Fibroblast of lung (primary cell): Measurements from ENCODE around the gene CBX6. TPM values are rescaled to one million over a fixed set of nuclear protein-coding genes. Genes with fewer than 3 reads are reported as not detected.

Experiments
- DNase-seq, 2 donors: peaks; one replicate each; pipeline versions ENCODE4 v3.0.0 to v3.0.0-alpha.2; 2010; ENCODE audit warnings: low read depth in 2 of 2
- H2AFZ ChIP-seq: 2 replicates; pipeline ENCODE4 v1.5.1; 2012; ENCODE audit warnings: low read length, control low read depth, inconsistent platforms
- H3K27ac ChIP-seq: 2 replicates; pipeline ENCODE4 v1.5.1; 2011; ENCODE audit warnings: low read length, control low read depth; ENCODE audit not compliant: insufficient read depth
- H3K27me3 ChIP-seq: 2 replicates; pipeline ENCODE4 v1.5.1; 2011; ENCODE audit warnings: mild to moderate bottlenecking, low read length; ENCODE audit not compliant: control insufficient read depth, insufficient read depth
- H3K36me3 ChIP-seq: 2 replicates; pipeline ENCODE4 v1.5.1; 2011; ENCODE audit warnings: low read length; ENCODE audit not compliant: control insufficient read depth, insufficient read depth
- H3K4me1 ChIP-seq: 2 replicates; pipeline ENCODE4 v1.5.1; 2011; ENCODE audit warnings: low read length; ENCODE audit not compliant: control insufficient read depth, insufficient read depth; ENCODE audit errors: extremely low read depth
- H3K4me2 ChIP-seq: 2 replicates; pipeline ENCODE4 v1.5.1; 2011; ENCODE audit warnings: low read length, control low read depth; ENCODE audit not compliant: insufficient read depth; ENCODE audit errors: extremely low read depth
- H3K4me3 ChIP-seq, 4 experiments: fragments of 200-600 bp in 1 of 4; sonication (generic) in 1 of 4; replicated peaks in 1 of 4; 2 replicates each; pipeline ENCODE4 v1.5.1; 2011 to 2016; ENCODE audit warnings: low read length in 4 of 4, low read depth in 3 of 4, mild to moderate bottlenecking in 3 of 4, control low read depth in 2 of 4, inconsistent platforms in 1 of 4, mixed read lengths in 1 of 4; ENCODE audit not compliant: insufficient read depth in 1 of 4; ENCODE audit errors: control extremely low read depth in 1 of 4
- H3K79me2 ChIP-seq: 2 replicates; pipeline ENCODE4 v1.5.1; 2012; ENCODE audit warnings: mild to moderate bottlenecking, low read length, inconsistent platforms; ENCODE audit not compliant: control insufficient read depth, insufficient read depth
- H3K9ac ChIP-seq: 2 replicates; pipeline ENCODE4 v1.5.1; 2011; ENCODE audit warnings: mild to moderate bottlenecking, low read length, control low read depth; ENCODE audit not compliant: insufficient read depth
- H3K9me3 ChIP-seq: 2 replicates; pipeline ENCODE4 v1.5.1; 2012; ENCODE audit warnings: low read depth, low read length; ENCODE audit not compliant: control insufficient read depth, insufficient read depth
- H4K20me1 ChIP-seq: 2 replicates; pipeline ENCODE4 v1.5.1; 2011; ENCODE audit warnings: low read length; ENCODE audit not compliant: control insufficient read depth, insufficient read depth; ENCODE audit errors: extremely low read depth
- CTCF ChIP-seq, 2 donors: IDR thresholded peaks in 1 of 2; conservative IDR thresholded peaks in 1 of 2; 1 replicate in 1 of 2; 2 replicates in 1 of 2; pipeline ENCODE4 v1.5.1; 2011 to 2012; ENCODE audit warnings: low read length in 2 of 2, control low read depth in 1 of 2, inconsistent platforms in 1 of 2, low read depth in 1 of 2, mild to moderate bottlenecking in 1 of 2
- EZH2 ChIP-seq: IDR thresholded peaks from 2 replicates; pipeline ENCODE4 v1.5.1; 2012; ENCODE audit warnings: low read length, control low read depth, mild to moderate bottlenecking; ENCODE audit errors: missing control alignments
- polyA plus RNA-seq, 2 donors: library from polyadenylated mRNA; depleted of rRNA in 1 of 2; stranded (reverse) in 1 of 2; unstranded in 1 of 2; fragments of >200 nt; gene quantifications; 2 replicates each; pipeline ENCODE4 v1.2.1, GENCODE V29; 2011 to 2012; ENCODE audit warnings: missing spikeins in 1 of 2
- total RNA-seq: library from RNA; depleted of rRNA; stranded (reverse); fragments of >200 nt; gene quantifications from 2 replicates; pipeline ENCODE4 v1.2.1, GENCODE V29; 2014

CBX6 gene
- total and polyA plus RNA-seq, 2 donors (not counting 1 experiment from before 2014, with no cell fraction given): 20.3 to 53.8 TPM

- Histone ChIP-seq H3K27ac (no peak overlapping the region), H3K79me2 (peaks cover 16% of the 10 kb centered on the region), H3K4me1 (peaks cover 2% of the 10 kb centered on the region), H3K9me3 (no peaks in the 10 kb centered on the region), H4K20me1 (peaks cover 2% of the 10 kb centered on the region), H3K4me2 (no peak overlapping the region), H3K27me3 (no peaks in the 10 kb centered on the region), H3K9ac (no peak overlapping the region), H3K36me3 (peaks cover 19% of the 10 kb centered on the region), H3K4me3 (no peak overlapping the region), H2AFZ (no peak overlapping the region)
- DNase-seq: no peak
- no peak for TF ChIP-seq EZH2
- no peak for TF ChIP-seq CTCF (conservative IDR thresholded peaks at IDR 0.05 in 1 of 2, IDR thresholded peaks at IDR 0.05 in 1 of 2; ENCODE audit: low read depth in 1 of 2, low read length in 2 of 2)
These were observed 5.5 kb downstream of the CBX6 start for GRCh38 chr22:38866399-38867123.

GRCh38 chr22:38866024-38866398 is 6.0 kb downstream of the CBX6 start:
- no peak for TF ChIP-seq EZH2
- TF ChIP-seq CTCF (conservative IDR thresholded peaks at IDR 0.05 in 1 of 2, IDR thresholded peaks at IDR 0.05 in 1 of 2; ENCODE audit: low read depth in 1 of 2, low read length in 2 of 2): no peak
- H3K79me2 ChIP-seq: peaks cover 11% of the 10 kb centered on the region
- H3K4me1 ChIP-seq: peaks cover 2% of the 10 kb centered on the region
- H3K4me3 ChIP-seq: no peak overlapping the region
- no peak overlapping the region for H3K27ac ChIP-seq
- no peak overlapping the region for H3K4me2 ChIP-seq
- no peaks in the 10 kb centered on the region for H3K9me3 ChIP-seq
- no peak overlapping the region for H3K9ac ChIP-seq
- H3K36me3 ChIP-seq: peaks cover 19% of the 10 kb centered on the region
- H3K27me3 ChIP-seq: no peaks in the 10 kb centered on the region
- no peak for DNase-seq
- H2AFZ ChIP-seq: no peak overlapping the region
- peaks cover 2% of the 10 kb centered on the region for H4K20me1 ChIP-seq

GRCh38 chr22:38865201-38866023 is 6.6 kb downstream of the CBX6 start:
- no peak overlapping the region for H3K4me3 ChIP-seq
- no peak overlapping the region for H3K9ac ChIP-seq
- peaks cover 19% of the 10 kb centered on the region for H3K36me3 ChIP-seq
- H3K27ac ChIP-seq: no peak overlapping the region
- H3K4me2 ChIP-seq: no peak overlapping the region
- H3K9me3 ChIP-seq: no peaks in the 10 kb centered on the region
- peaks cover 2% of the 10 kb centered on the region for H3K4me1 ChIP-seq
- no peak for TF ChIP-seq EZH2
- no peak for TF ChIP-seq CTCF (conservative IDR thresholded peaks at IDR 0.05 in 1 of 2, IDR thresholded peaks at IDR 0.05 in 1 of 2; ENCODE audit: low read depth in 1 of 2, low read length in 2 of 2)
- no peaks in the 10 kb centered on the region for H3K27me3 ChIP-seq
- no peak overlapping the region for H2AFZ ChIP-seq
- peaks cover 2% of the 10 kb centered on the region for H4K20me1 ChIP-seq
- peaks cover 7% of the 10 kb centered on the region for H3K79me2 ChIP-seq
- no peak for DNase-seq
